GM12878 (cell line): ENCODE results near the gene SCN11A. TPM values are rescaled to one million over a fixed set of nuclear protein-coding genes. Genes with fewer than 3 reads are reported as not detected.

Experiments
- ATAC-seq: fragments of 200-7000 bp; cut with Tn5 transposase; 3 replicates; pipeline ENCODE4 v1.9.1; 2020; ENCODE audit warnings: mild to moderate bottlenecking, moderate library complexity
- BruUV-seq: library from RNA; stranded (reverse); fragments of 400-500 nt; replicated peaks from 2 replicates; lab custom pipeline; 2021; lab: Mats Ljungman, UMichigan
- CTCF ChIA-PET: fragments of 300-600 bp; sonication (Branson Sonifier 250); formaldehyde crosslinking; extraction: SDS; loops from one replicate; lab custom pipeline; 2021; ENCODE audit warnings: inconsistent platforms; lab: Yijun Ruan, JAX
- POLR2A ChIA-PET: fragments of 350-600 bp; formaldehyde crosslinking; extraction: SDS; loops from one replicate; lab custom pipeline; 2021; ENCODE audit warnings: inconsistent platforms; lab: Charles Lee
- RAD21 ChIA-PET: fragments of 300-600 bp; sonication (Branson Sonifier 250); formaldehyde crosslinking; loops from one replicate; lab custom pipeline; 2023; ENCODE audit warnings: antibody characterized with exemption; ENCODE audit not compliant: unreplicated experiment; lab: Charles Lee
- SMC1A ChIA-PET: fragments of 300-600 bp; sonication (Branson Sonifier 250); formaldehyde crosslinking; loops from one replicate; lab custom pipeline; 2023; ENCODE audit not compliant: unreplicated experiment, uncharacterized antibody; lab: Charles Lee
- DNase-seq: peaks from one replicate; pipeline ENCODE4 v3.0.0-alpha.2; 2011; ENCODE audit warnings: low read depth, low spot score
- FAIRE-seq: peaks from 3 replicates; lab custom pipeline; 2011; peaks lifted over from hg19 to GRCh38; lab: Jason Lieb, UNC
- H2AFZ ChIP-seq: 2 replicates; pipeline ENCODE4 v1.6.0; 2011; ENCODE audit warnings: low read depth, low read length, control low read depth; ENCODE audit not compliant: control insufficient read depth
- H3K27ac ChIP-seq: 2 replicates; pipeline ENCODE4 v1.5.1; 2011; ENCODE audit warnings: control low read depth; ENCODE audit not compliant: control insufficient read depth, insufficient read depth
- H3K27me3 ChIP-seq, 2 experiments: replicated peaks in 1 of 2; 2 replicates each; pipeline versions ENCODE4 v1.6.0 to v1.6.1; 2011; ENCODE audit warnings: low read length in 1 of 2; ENCODE audit not compliant: control insufficient read depth in 2 of 2, insufficient read depth in 2 of 2
- H3K36me3 ChIP-seq, 2 experiments: 2 replicates each; pipeline ENCODE4 v1.5.1; 2011; ENCODE audit warnings: low read length in 1 of 2; ENCODE audit not compliant: control insufficient read depth in 2 of 2, insufficient read depth in 2 of 2
- H3K4me1 ChIP-seq: 2 replicates; pipeline ENCODE4 v1.6.1; 2011; ENCODE audit warnings: mild to moderate bottlenecking, low read length, moderate library complexity, mixed read lengths; ENCODE audit not compliant: control insufficient read depth, insufficient read depth
- H3K4me2 ChIP-seq: 2 replicates; pipeline ENCODE4 v1.6.0; 2011; ENCODE audit warnings: control low read depth; ENCODE audit not compliant: control insufficient read depth, insufficient read depth
- H3K4me3 ChIP-seq: fragments of 200-600 bp; sonication (generic); 2 replicates; pipeline ENCODE4 v1.5.1; 2016
- H3K79me2 ChIP-seq: 2 replicates; pipeline ENCODE4 v1.6.0; 2011; ENCODE audit warnings: low read length; ENCODE audit not compliant: control insufficient read depth, insufficient read depth
- H3K9ac ChIP-seq: 2 replicates; pipeline ENCODE4 v1.8.0; 2011; ENCODE audit warnings: low read length, control low read depth, mixed read lengths; ENCODE audit not compliant: control insufficient read depth, insufficient read depth
- H3K9me3 ChIP-seq: replicated peaks from 3 replicates; pipeline ENCODE4 v1.5.1; 2011; ENCODE audit warnings: mild to moderate bottlenecking, low read length; ENCODE audit not compliant: control insufficient read depth, insufficient read depth
- H4K20me1 ChIP-seq: 2 replicates; pipeline ENCODE4 v1.6.0; 2011; ENCODE audit not compliant: control insufficient read depth, insufficient read depth
- ESRRA ChIP-seq: IDR thresholded peaks from 2 replicates; pipeline ENCODE4 v1.6.1; 2012; ENCODE audit warnings: mild to moderate bottlenecking, low read length, improper control_type of control experiment
- MTA2 ChIP-seq: fragments of 450-650 bp; IDR thresholded peaks from 2 replicates; pipeline ENCODE4 v1.6.1; 2016; ENCODE audit warnings: low read depth, mild to moderate bottlenecking, moderate library complexity
- RELB ChIP-seq: fragments of 450-650 bp; IDR thresholded peaks from 2 replicates; pipeline ENCODE4 v1.6.1; 2017; ENCODE audit warnings: low read depth, mild to moderate bottlenecking, moderate library complexity
- RFX5 ChIP-seq: IDR thresholded peaks from 2 replicates; pipeline ENCODE4 v1.6.1; 2011; ENCODE audit warnings: low read depth, low read length, improper control_type of control experiment
- RUNX3 ChIP-seq: IDR thresholded peaks from 2 replicates; pipeline ENCODE4 v1.6.1; 2012; ENCODE audit warnings: low read length, inconsistent platforms
- TCF12 ChIP-seq: IDR thresholded peaks from 2 replicates; pipeline ENCODE4 v1.6.1; 2011; ENCODE audit warnings: low read depth, mild to moderate bottlenecking, low read length
- ZNF592 ChIP-seq: fragments of 450-650 bp; IDR thresholded peaks from 2 replicates; pipeline ENCODE4 v1.6.1; 2017; ENCODE audit warnings: mild to moderate bottlenecking, moderate library complexity
- WGBS: methylation state at CpG from one replicate; pipeline ENCODE4 v1.1.6; 2016; ENCODE audit warnings: low lambda C conversion rate; ENCODE audit not compliant: insufficient replicate concordance, insufficient coverage; ENCODE audit errors: missing lambda C conversion rate; 5-methylcytosine and 5-hydroxymethylcytosine counted together
- in situ Hi-C: fragments of 300-500 bp; cut with MboI; formaldehyde crosslinking; loops from 9 replicates; pipeline ENCODE4 v1.14.3; 2018; ENCODE audit warnings: mixed read lengths
- intact Hi-C: fragments of 100-400 bp; cut with micrococcal nuclease; formaldehyde crosslinking; loops from one replicate; pipeline ENCODE4 v1.14.2; 2022; ENCODE audit not compliant: unreplicated experiment
- polyA plus RNA-seq, 11 experiments: library from polyadenylated mRNA; depleted of rRNA in 4 of 11; unstranded in 6 of 11; stranded (reverse) in 5 of 11; fragments of >200 nt; fragmentation: Nextera tagmentation in 4 of 11; fragmentation: Illumina TruSeq in 1 of 11; extraction: Ambion mirVana in 4 of 11; extraction: Trizol in 1 of 11; gene quantifications; 1 replicate in 1 of 11; 2 replicates in 10 of 11; pipeline versions ENCODE4 v1.2.1 to v1.2.3, GENCODE V29; 2011 to 2016; ENCODE audit warnings: inconsistent platforms in 2 of 11, missing spikeins in 2 of 11, low read depth in 1 of 11
- total RNA-seq, 4 experiments: library from RNA; depleted of rRNA in 3 of 4; stranded (reverse); fragments of >200 nt in 3 of 4; fragmentation: Illumina TruSeq in 1 of 4; extraction: Trizol in 1 of 4; gene quantifications; 2 replicates each; pipeline versions ENCODE4 v1.2.1 to v1.2.3, GENCODE V29; 2013 to 2021
- TF ChIP-seq, protein P1 (sequence below): fragments of 450-650 bp; IDR thresholded peaks from 2 replicates; pipeline ENCODE4 v1.6.1; 2016; ENCODE audit warnings: mild to moderate bottlenecking, moderate library complexity, borderline replicate concordance
- TF ChIP-seq, protein P2 (sequence below): fragments of 450-650 bp; formaldehyde crosslinking; IDR thresholded peaks from 2 replicates; pipeline ENCODE4 v1.4.0; 2022; ENCODE audit warnings: mild to moderate bottlenecking, moderate library complexity

Gene SCN11A
- total and polyA plus RNA-seq, 10 of the 15 experiments (the other 5 are each of a cell fraction or from before 2014, with no cell fraction given), result under 0.01 to 0.14 (median 0.03) TPM; not detected in 4

DNA sequence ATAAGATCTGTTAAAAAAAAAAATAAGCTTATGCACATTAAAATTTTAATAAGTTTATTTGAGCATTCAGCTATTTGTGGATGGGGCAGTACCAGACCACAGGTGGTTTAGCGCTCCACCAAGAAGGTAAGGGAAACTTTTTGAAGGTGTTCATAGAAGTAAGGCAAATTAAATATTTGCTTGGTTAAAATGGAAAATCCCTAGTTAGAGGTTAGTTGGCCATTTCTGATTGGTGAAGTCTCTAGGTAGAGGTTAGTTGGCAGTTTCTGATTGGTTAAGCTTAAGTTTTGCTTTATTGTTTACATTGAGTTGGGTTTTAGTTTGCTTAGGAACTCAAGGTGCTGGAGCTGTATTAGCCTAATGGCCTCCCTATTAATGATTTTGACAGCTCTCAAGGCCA lies 30.7 kb downstream of the SCN11A start:
- no peak for TF ChIP-seq ESRRA
- peak; percentile 67 for TF ChIP-seq RUNX3
- TF ChIP-seq, protein P1, sequence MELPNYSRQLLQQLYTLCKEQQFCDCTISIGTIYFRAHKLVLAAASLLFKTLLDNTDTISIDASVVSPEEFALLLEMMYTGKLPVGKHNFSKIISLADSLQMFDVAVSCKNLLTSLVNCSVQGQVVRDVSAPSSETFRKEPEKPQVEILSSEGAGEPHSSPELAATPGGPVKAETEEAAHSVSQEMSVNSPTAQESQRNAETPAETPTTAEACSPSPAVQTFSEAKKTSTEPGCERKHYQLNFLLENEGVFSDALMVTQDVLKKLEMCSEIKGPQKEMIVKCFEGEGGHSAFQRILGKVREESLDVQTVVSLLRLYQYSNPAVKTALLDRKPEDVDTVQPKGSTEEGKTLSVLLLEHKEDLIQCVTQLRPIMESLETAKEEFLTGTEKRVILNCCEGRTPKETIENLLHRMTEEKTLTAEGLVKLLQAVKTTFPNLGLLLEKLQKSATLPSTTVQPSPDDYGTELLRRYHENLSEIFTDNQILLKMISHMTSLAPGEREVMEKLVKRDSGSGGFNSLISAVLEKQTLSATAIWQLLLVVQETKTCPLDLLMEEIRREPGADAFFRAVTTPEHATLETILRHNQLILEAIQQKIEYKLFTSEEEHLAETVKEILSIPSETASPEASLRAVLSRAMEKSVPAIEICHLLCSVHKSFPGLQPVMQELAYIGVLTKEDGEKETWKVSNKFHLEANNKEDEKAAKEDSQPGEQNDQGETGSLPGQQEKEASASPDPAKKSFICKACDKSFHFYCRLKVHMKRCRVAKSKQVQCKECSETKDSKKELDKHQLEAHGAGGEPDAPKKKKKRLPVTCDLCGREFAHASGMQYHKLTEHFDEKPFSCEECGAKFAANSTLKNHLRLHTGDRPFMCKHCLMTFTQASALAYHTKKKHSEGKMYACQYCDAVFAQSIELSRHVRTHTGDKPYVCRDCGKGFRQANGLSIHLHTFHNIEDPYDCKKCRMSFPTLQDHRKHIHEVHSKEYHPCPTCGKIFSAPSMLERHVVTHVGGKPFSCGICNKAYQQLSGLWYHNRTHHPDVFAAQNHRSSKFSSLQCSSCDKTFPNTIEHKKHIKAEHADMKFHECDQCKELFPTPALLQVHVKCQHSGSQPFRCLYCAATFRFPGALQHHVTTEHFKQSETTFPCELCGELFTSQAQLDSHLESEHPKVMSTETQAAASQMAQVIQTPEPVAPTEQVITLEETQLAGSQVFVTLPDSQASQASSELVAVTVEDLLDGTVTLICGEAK, result no peak
- no peak for TF ChIP-seq TCF12
- peak; percentile 74 for TF ChIP-seq RFX5
- TF ChIP-seq, protein P2, sequence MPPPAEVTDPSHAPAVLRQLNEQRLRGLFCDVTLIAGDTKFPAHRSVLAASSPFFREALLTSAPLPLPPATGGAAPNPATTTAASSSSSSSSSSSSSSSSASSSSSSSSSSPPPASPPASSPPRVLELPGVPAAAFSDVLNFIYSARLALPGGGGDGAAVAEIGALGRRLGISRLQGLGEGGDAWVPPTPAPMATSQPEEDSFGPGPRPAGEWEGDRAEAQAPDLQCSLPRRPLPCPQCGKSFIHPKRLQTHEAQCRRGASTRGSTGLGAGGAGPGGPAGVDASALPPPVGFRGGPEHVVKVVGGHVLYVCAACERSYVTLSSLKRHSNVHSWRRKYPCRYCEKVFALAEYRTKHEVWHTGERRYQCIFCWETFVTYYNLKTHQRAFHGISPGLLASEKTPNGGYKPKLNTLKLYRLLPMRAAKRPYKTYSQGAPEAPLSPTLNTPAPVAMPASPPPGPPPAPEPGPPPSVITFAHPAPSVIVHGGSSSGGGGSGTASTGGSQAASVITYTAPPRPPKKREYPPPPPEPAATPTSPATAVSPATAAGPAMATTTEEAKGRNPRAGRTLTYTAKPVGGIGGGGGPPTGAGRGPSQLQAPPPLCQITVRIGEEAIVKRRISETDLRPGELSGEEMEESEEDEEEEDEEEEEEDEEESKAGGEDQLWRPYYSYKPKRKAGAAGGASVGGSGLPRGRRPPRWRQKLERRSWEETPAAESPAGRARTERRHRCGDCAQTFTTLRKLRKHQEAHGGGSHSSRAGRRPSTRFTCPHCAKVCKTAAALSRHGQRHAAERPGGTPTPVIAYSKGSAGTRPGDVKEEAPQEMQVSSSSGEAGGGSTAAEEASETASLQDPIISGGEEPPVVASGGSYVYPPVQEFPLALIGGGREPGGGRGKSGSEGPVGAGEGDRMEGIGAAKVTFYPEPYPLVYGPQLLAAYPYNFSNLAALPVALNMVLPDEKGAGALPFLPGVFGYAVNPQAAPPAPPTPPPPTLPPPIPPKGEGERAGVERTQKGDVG, result no peak
- peak; percentile 91 for TF ChIP-seq RELB
- 0 out of 2 replicates have a peak, but pooled peaks have one; percentile 28 for TF ChIP-seq ZNF592
- TF ChIP-seq MTA2, result peak; percentile 88
- WGBS, result 10% methylated on average over 1 of the region's 1 CpG
- Histone ChIP-seq H3K27me3 (no peaks in the 10 kb centered on the region), H4K20me1 (no peaks in the 10 kb centered on the region), H3K4me1 (peaks cover 3% of the 10 kb centered on the region; the same call in 1 of the 2 replicates), H3K9me3 (no peaks in the 10 kb centered on the region), H3K36me3 (no peaks in the 10 kb centered on the region), H3K27ac (no peak overlapping the region), H2AFZ (no peak overlapping the region; the same call in 1 of the 2 replicates), H3K4me3 (no peak overlapping the region), H3K4me2 (no peak overlapping the region), H3K79me2 (no peaks in the 10 kb centered on the region), H3K9ac (no peak overlapping the region)
- intact Hi-C loops, result no loop called here
- BruUV-seq, result no TSS peak
- CTCF ChIA-PET, result interaction anchor here (0.7 to 5.4 kb wide), 10 partner anchors 9 to 374 kb away, joined by 3 to 39 read pairs (median 4); no protein-coding TSS in a partner anchor
- POLR2A ChIA-PET, result interaction anchor here (1.8 kb wide), 1 partner anchor 10 kb away, joined by 6 read pairs; no protein-coding TSS in a partner anchor
- in situ Hi-C loops, result no loop called here
- SMC1A ChIA-PET, result interaction anchor here (0.6 to 6.8 kb wide), 10 partner anchors 9 to 937 kb away, joined by 3 to 41 read pairs (median 4); no protein-coding TSS in a partner anchor
- DNase-seq (peak; percentile 54), ATAC-seq (peak; percentile 79), FAIRE-seq (no peak)
- RAD21 ChIA-PET, result interaction anchor here (1.1 to 1.9 kb wide), 5 partner anchors 9 to 267 kb away, joined by 3 to 19 read pairs (median 6); no protein-coding TSS in a partner anchor
